H9 (cell line): ENCODE measurements around the gene MAPKAPK2. TPM values are rescaled to one million over a fixed set of nuclear protein-coding genes. Genes with fewer than 3 reads are reported as not detected.

Experiments
- DNase-seq: peaks from one replicate; pipeline ENCODE4 v3.0.0-alpha.2; 2017
- H2AFZ ChIP-seq: one replicate; pipeline ENCODE4 v1.6.1; 2013; ENCODE audit warnings: mild to moderate bottlenecking, low read length, control low read depth, moderate library complexity
- H2AK5ac ChIP-seq: 2 replicates; pipeline ENCODE4 v1.6.1; 2013; ENCODE audit warnings: low read length, control low read depth, mixed read lengths; ENCODE audit not compliant: insufficient read length
- H2BK120ac ChIP-seq: one replicate; pipeline ENCODE4 v1.6.1; 2013; ENCODE audit warnings: low read depth, mild to moderate bottlenecking, low read length, control low read depth, inconsistent platforms; ENCODE audit not compliant: poor library complexity, severe bottlenecking
- H2BK12ac ChIP-seq: 2 replicates; pipeline ENCODE4 v1.6.1; 2013; ENCODE audit warnings: low read length, control low read depth, mixed read lengths, low read depth; ENCODE audit not compliant: insufficient read length
- H2BK15ac ChIP-seq: 2 replicates; pipeline ENCODE4 v1.6.1; 2013; ENCODE audit warnings: low read depth, low read length, control low read depth
- H2BK20ac ChIP-seq: one replicate; pipeline ENCODE4 v1.6.1; 2013; ENCODE audit warnings: low read depth, mild to moderate bottlenecking, low read length, control low read depth, inconsistent platforms; ENCODE audit not compliant: poor library complexity, severe bottlenecking
- H2BK5ac ChIP-seq: 2 replicates; pipeline ENCODE4 v1.6.1; 2013; ENCODE audit warnings: low read length, control low read depth, mixed read lengths; ENCODE audit not compliant: insufficient read length
- H3K14ac ChIP-seq: 2 replicates; pipeline ENCODE4 v1.6.1; 2013; ENCODE audit warnings: low read length, control low read depth; ENCODE audit not compliant: insufficient read depth
- H3K18ac ChIP-seq: 2 replicates; pipeline ENCODE4 v1.6.1; 2013; ENCODE audit warnings: low read depth, mild to moderate bottlenecking, mixed read lengths, low read length, control low read depth; ENCODE audit not compliant: insufficient read length
- H3K23ac ChIP-seq: 2 replicates; pipeline ENCODE4 v1.6.1; 2013; ENCODE audit warnings: low read length, control low read depth, mixed read lengths, low read depth; ENCODE audit not compliant: insufficient read length
- H3K23me2 ChIP-seq: 2 replicates; pipeline ENCODE4 v1.6.1; 2013; ENCODE audit warnings: low read depth, mild to moderate bottlenecking, mixed read lengths, low read length, control low read depth; ENCODE audit not compliant: insufficient read length, poor library complexity, severe bottlenecking
- H3K27ac ChIP-seq: 2 replicates; pipeline ENCODE4 v1.5.1; 2013; ENCODE audit warnings: low read length, control low read depth, mixed read lengths, low read depth; ENCODE audit not compliant: insufficient read length
- H3K27me3 ChIP-seq: 2 replicates; pipeline ENCODE4 v1.6.1; 2013; ENCODE audit warnings: low read length, control low read depth, inconsistent platforms; ENCODE audit not compliant: insufficient read depth
- H3K4ac ChIP-seq: 2 replicates; pipeline ENCODE4 v1.6.1; 2013; ENCODE audit warnings: low read depth, mild to moderate bottlenecking, control low read depth, inconsistent platforms, low read length, moderate library complexity
- H3K4me1 ChIP-seq: 2 replicates; pipeline ENCODE4 v1.6.1; 2013; ENCODE audit warnings: low read length, control low read depth, inconsistent platforms; ENCODE audit not compliant: insufficient read depth
- H3K4me2 ChIP-seq: 2 replicates; pipeline ENCODE4 v1.6.1; 2013; ENCODE audit warnings: low read length, control low read depth, mixed read lengths; ENCODE audit not compliant: insufficient read length, insufficient read depth
- H3K56ac ChIP-seq: 2 replicates; pipeline ENCODE4 v1.6.1; 2013; ENCODE audit warnings: low read depth, mild to moderate bottlenecking, mixed read lengths, low read length, control low read depth; ENCODE audit not compliant: insufficient read length
- H3K79me1 ChIP-seq: 2 replicates; pipeline ENCODE4 v1.6.1; 2013; ENCODE audit warnings: low read depth, mild to moderate bottlenecking, moderate library complexity, low read length, control low read depth, inconsistent platforms; ENCODE audit not compliant: insufficient read depth, poor library complexity, severe bottlenecking
- H3K79me2 ChIP-seq: 2 replicates; pipeline ENCODE4 v1.6.1; 2013; ENCODE audit warnings: low read length, control low read depth, inconsistent platforms; ENCODE audit not compliant: insufficient read depth
- H3K9ac ChIP-seq: 2 replicates; pipeline ENCODE4 v1.6.1; 2013; ENCODE audit warnings: low read length, control low read depth, mixed read lengths; ENCODE audit not compliant: insufficient read length; ENCODE audit errors: extremely low read depth
- H3K9me3 ChIP-seq: one replicate; pipeline ENCODE4 v1.6.1; 2013; ENCODE audit warnings: low read depth, low read length, inconsistent platforms; ENCODE audit not compliant: control insufficient read depth
- H3T11ph ChIP-seq: one replicate; pipeline ENCODE4 v1.6.1; 2013; ENCODE audit warnings: mild to moderate bottlenecking, low read length, control low read depth, inconsistent platforms
- H4K20me1 ChIP-seq: one replicate; pipeline ENCODE4 v1.6.1; 2013; ENCODE audit not compliant: control insufficient read depth, insufficient read length, insufficient read depth
- H4K5ac ChIP-seq: 2 replicates; pipeline ENCODE4 v1.6.1; 2013; ENCODE audit warnings: low read depth, mild to moderate bottlenecking, mixed read lengths, low read length, control low read depth; ENCODE audit not compliant: insufficient read length
- H4K8ac ChIP-seq: replicated peaks from 2 replicates; pipeline ENCODE4 v1.6.1; 2013; ENCODE audit warnings: low read length, control low read depth, mixed read lengths, low read depth; ENCODE audit not compliant: insufficient read length
- H4K91ac ChIP-seq: 2 replicates; pipeline ENCODE4 v1.6.1; 2013; ENCODE audit warnings: low read depth, mild to moderate bottlenecking, moderate library complexity, mixed read lengths, low read length, control low read depth; ENCODE audit not compliant: insufficient read length
- H3K27ac Mint-ChIP-seq, 3 experiments: 2 replicates in 2 of 3; 3 replicates in 1 of 3; pipeline ENCODE4 v1.8.0; 2020 to 2021; ENCODE audit warnings: mixed read lengths in 3 of 3, mild to moderate bottlenecking in 1 of 3, moderate library complexity in 1 of 3
- H3K27me3 Mint-ChIP-seq: 2 replicates; pipeline ENCODE4 v1.8.0; 2021; ENCODE audit warnings: low read depth, mild to moderate bottlenecking, moderate library complexity, mixed read lengths
- H3K36me3 Mint-ChIP-seq, 3 experiments: 2 replicates in 2 of 3; 3 replicates in 1 of 3; pipeline ENCODE4 v1.8.0; 2020 to 2021; ENCODE audit warnings: low read depth in 3 of 3, mixed read lengths in 3 of 3; ENCODE audit not compliant: insufficient read depth in 1 of 3
- H3K4me1 Mint-ChIP-seq, 2 experiments: 2 replicates each; pipeline ENCODE4 v1.8.0; 2020; ENCODE audit warnings: mixed read lengths in 2 of 2
- H3K4me3 Mint-ChIP-seq, 2 experiments: 2 replicates in 1 of 2; 3 replicates in 1 of 2; pipeline ENCODE4 v1.8.0; 2020 to 2021; ENCODE audit warnings: mild to moderate bottlenecking in 2 of 2, mixed read lengths in 2 of 2, moderate library complexity in 1 of 2
- H3K9me3 Mint-ChIP-seq, 2 experiments: 2 replicates in 1 of 2; 3 replicates in 1 of 2; pipeline ENCODE4 v1.8.0; 2020; ENCODE audit warnings: mild to moderate bottlenecking in 2 of 2, mixed read lengths in 2 of 2, moderate library complexity in 1 of 2
- CTCF ChIP-seq: fragments of 200-600 bp; sonication (generic); conservative IDR thresholded peaks from 3 replicates; pipeline ENCODE4 v1.8.0; 2021; ENCODE audit warnings: antibody characterized with exemption, mild to moderate bottlenecking
- WGBS: extraction: QIAGEN DNeasy Blood & Tissue Kit; methylation state at CpG from one replicate; pipeline ENCODE4 v1.1.7; 2013; ENCODE audit warnings: missing lambda C conversion rate, low lambda C conversion rate, mixed read lengths; ENCODE audit not compliant: insufficient read length; ENCODE audit errors: extremely low coverage; 5-methylcytosine and 5-hydroxymethylcytosine counted together
- total RNA-seq: library from RNA; stranded (reverse); gene quantifications from 2 replicates; pipeline ENCODE4 v1.2.1, GENCODE V29; 2021

Gene MAPKAPK2
- total RNA-seq, 1 experiment from 2014 or later, result 50.1 TPM

- no peak overlapping the region for H3K4me3 Mint-ChIP-seq
- no peak overlapping the region for H2BK20ac ChIP-seq
- no CpG with 5 or more reads among the region's 13 CpGs for WGBS
Measured at GRCh38 chr1:206742719-206743383, 58.1 kb downstream of the MAPKAPK2 start.

More at GRCh38 chr1:206742719-206743383, 58.1 kb downstream of the MAPKAPK2 start:
- H3K27me3 ChIP-seq, result no peaks in the 10 kb centered on the region
- DNase-seq, result no peak
- no peak overlapping the region for H3K9ac ChIP-seq
- no peak overlapping the region for H2BK15ac ChIP-seq
- H2BK12ac ChIP-seq, result no peak overlapping the region
- no peak overlapping the region for H4K91ac ChIP-seq
- no peaks in the 10 kb centered on the region for H4K20me1 ChIP-seq
- no peak overlapping the region for H3K56ac ChIP-seq
- H3K14ac ChIP-seq, result no peak overlapping the region
- H4K8ac ChIP-seq, result no peak overlapping the region
- no peak overlapping the region for H2AK5ac ChIP-seq
- H2AFZ ChIP-seq, result no peak overlapping the region
- Mint-ChIP-seq H3K9me3 (no peaks in the 10 kb centered on the region), H3K27ac (no peak overlapping the region), H3K4me1 (peaks cover 11 to 15% of the 10 kb centered on the region in 2 experiments), H3K27me3 (no peaks in the 10 kb centered on the region; the same call in none of the 2 replicates), H3K36me3 (no peaks in the 10 kb centered on the region)
- no peak overlapping the region for H3T11ph ChIP-seq
- no peak overlapping the region for H3K23ac ChIP-seq
- no peak overlapping the region for H2BK5ac ChIP-seq
- no peaks in the 10 kb centered on the region for H3K79me2 ChIP-seq
- no peak overlapping the region for H3K27ac ChIP-seq
- no peak for TF ChIP-seq CTCF
- H3K9me3 ChIP-seq, result no peaks in the 10 kb centered on the region
- no peak overlapping the region for H2BK120ac ChIP-seq
- no peak overlapping the region for H3K18ac ChIP-seq
- H4K5ac ChIP-seq, result no peak overlapping the region
- H3K79me1 ChIP-seq, result no peaks in the 10 kb centered on the region
- no peaks in the 10 kb centered on the region for H3K23me2 ChIP-seq
- H3K4ac ChIP-seq, result no peak overlapping the region
- no peak overlapping the region for H3K4me2 ChIP-seq
- H3K4me1 ChIP-seq, result peaks cover 2% of the 10 kb centered on the region; the same call in 1 of the 2 replicates
